Measurements from ENCODE around the gene IQCH.
A peak's percentile ranks its signal among the peaks of the same experiment; 100 is the strongest.
"Not testable (repeated sequence)": the region's sequence is repeated elsewhere in the genome, so short reads cannot be mapped to it uniquely, and the experiment has no call there.

IQCH gene

GRCh38 chr15:67420137-67420536 lies 165.6 kb downstream of the IQCH start:
- in situ Hi-C loops (cut with HindIII; ENCODE audit: low sequenced_read_pairs), result no loop called here
- TF ChIP-seq CTCF (IDR thresholded peaks at IDR 0.05; ENCODE audit: low read depth, low read length, missing control alignments), result no peak
- H3K4me3 ChIP-seq (ENCODE audit: low read depth, low read length), result no peak overlapping the region
- DNase-seq (ENCODE audit: low read depth), result no peak

- DNase-seq (ENCODE audit: low read depth), result no peak
- in situ Hi-C loops (cut with HindIII; ENCODE audit: low sequenced_read_pairs), result no loop called here
- no peak for TF ChIP-seq CTCF (IDR thresholded peaks at IDR 0.05; ENCODE audit: low read depth, low read length, missing control alignments)
- no peak overlapping the region for H3K4me3 ChIP-seq (ENCODE audit: low read depth, low read length)
Observed at GRCh38 chr15:67421105-67421504, 166.5 kb downstream of the IQCH start.

- in situ Hi-C loops (cut with HindIII; ENCODE audit: low sequenced_read_pairs), result no loop called here
- TF ChIP-seq CTCF (IDR thresholded peaks at IDR 0.05; ENCODE audit: low read depth, low read length, missing control alignments), result no peak
- DNase-seq (ENCODE audit: low read depth), result no peak
- no peak overlapping the region for H3K4me3 ChIP-seq (ENCODE audit: low read depth, low read length)
Observed at GRCh38 chr15:67422296-67422695, 167.7 kb downstream of the IQCH start.

- TF ChIP-seq CTCF (IDR thresholded peaks at IDR 0.05; ENCODE audit: low read depth, low read length, missing control alignments), result peak; percentile 85
- in situ Hi-C loops (cut with HindIII; ENCODE audit: low sequenced_read_pairs), result no loop called here
- DNase-seq (ENCODE audit: low read depth), result peak; percentile 43
- no peak overlapping the region for H3K4me3 ChIP-seq (ENCODE audit: low read depth, low read length)
Observed at GRCh38 chr15:67433495-67434099, 179.0 kb downstream of the IQCH start.

- in situ Hi-C loops (cut with HindIII; ENCODE audit: low sequenced_read_pairs); H3K4me3 ChIP-seq (ENCODE audit: low read depth, low read length); DNase-seq (ENCODE audit: low read depth): not testable (repeated sequence)
Observed at GRCh38 chr15:67436351-67437250, 182.0 kb downstream of the IQCH start.

GRCh38 chr15:67444100-67444499 lies 189.5 kb downstream of the IQCH start:
- no peak overlapping the region for H3K4me3 ChIP-seq (ENCODE audit: low read depth, low read length)
- no peak for DNase-seq (ENCODE audit: low read depth)
- in situ Hi-C loops (cut with HindIII; ENCODE audit: low sequenced_read_pairs), result no loop called here
- no peak for TF ChIP-seq CTCF (IDR thresholded peaks at IDR 0.05; ENCODE audit: low read depth, low read length, missing control alignments)

- no peak for TF ChIP-seq CTCF (IDR thresholded peaks at IDR 0.05; ENCODE audit: low read depth, low read length, missing control alignments)
- H3K4me3 ChIP-seq (ENCODE audit: low read depth, low read length), result no peak overlapping the region
- in situ Hi-C loops (cut with HindIII; ENCODE audit: low sequenced_read_pairs), result no loop called here
- DNase-seq (ENCODE audit: low read depth), result no peak
Observed at GRCh38 chr15:67446449-67446848, 191.9 kb downstream of the IQCH start.

- DNase-seq (ENCODE audit: low read depth); H3K4me3 ChIP-seq (ENCODE audit: low read depth, low read length); in situ Hi-C loops (cut with HindIII; ENCODE audit: low sequenced_read_pairs): not testable (repeated sequence)
Observed at GRCh38 chr15:67448372-67448771, 193.8 kb downstream of the IQCH start.

GRCh38 chr15:67453703-67454102 lies 199.1 kb downstream of the IQCH start:
- H3K4me3 ChIP-seq (ENCODE audit: low read depth, low read length); DNase-seq (ENCODE audit: low read depth); in situ Hi-C loops (cut with HindIII; ENCODE audit: low sequenced_read_pairs): not testable (repeated sequence)
